Muscle of arm (tissue), 14 donors: ENCODE measurements around the gene FSTL5. TPM values are rescaled to one million over a fixed set of nuclear protein-coding genes. Genes with fewer than 3 reads are reported as not detected.
"Not testable (repeated sequence)": the region's sequence is repeated elsewhere in the genome, so short reads cannot be mapped to it uniquely, and the experiment has no call there.

Experiments
- DNase-seq: peaks from one replicate; pipeline ENCODE4 v3.0.0-alpha.2; 2013
- long read RNA-seq, 11 donors: transcript quantifications; one replicate each; lab custom pipeline, GENCODE V29; 2026
- polyA plus RNA-seq, 12 donors: library from polyadenylated mRNA; unstranded; fragments of 120-200 nt; gene quantifications; one replicate each; pipeline ENCODE4 v1.2.1, GENCODE V29; 2013; ENCODE audit not compliant: insufficient read length in 12 of 12

The FSTL5 gene
- polyA plus RNA-seq: 1 to 10 TPM in 11 of 12 donors, not detected in 1; 1.3 to 8.6 (median 5.2) TPM
- long read RNA-seq, donor 1: 0 reads
- long read RNA-seq, donor 2: 0 reads
- long read RNA-seq, donor 3: 0 reads
- long read RNA-seq, donor 4: 0 reads
- long read RNA-seq, donor 5, partial matches to known transcripts: 0 of 2 reads
- long read RNA-seq, donor 5, other reads (novel, unspliced or antisense): 0 of 2 reads
- long read RNA-seq, donor 6, partial matches to known transcripts: 0 of 1 reads
- long read RNA-seq, donor 6, other reads (novel, unspliced or antisense): 0 of 1 reads
- long read RNA-seq, donor 7: 0 reads
- long read RNA-seq, donor 8: 0 reads
- long read RNA-seq, donor 9: 0 reads
- long read RNA-seq, donor 10: 0 reads
- long read RNA-seq, donor 11: 0 reads

DNA sequence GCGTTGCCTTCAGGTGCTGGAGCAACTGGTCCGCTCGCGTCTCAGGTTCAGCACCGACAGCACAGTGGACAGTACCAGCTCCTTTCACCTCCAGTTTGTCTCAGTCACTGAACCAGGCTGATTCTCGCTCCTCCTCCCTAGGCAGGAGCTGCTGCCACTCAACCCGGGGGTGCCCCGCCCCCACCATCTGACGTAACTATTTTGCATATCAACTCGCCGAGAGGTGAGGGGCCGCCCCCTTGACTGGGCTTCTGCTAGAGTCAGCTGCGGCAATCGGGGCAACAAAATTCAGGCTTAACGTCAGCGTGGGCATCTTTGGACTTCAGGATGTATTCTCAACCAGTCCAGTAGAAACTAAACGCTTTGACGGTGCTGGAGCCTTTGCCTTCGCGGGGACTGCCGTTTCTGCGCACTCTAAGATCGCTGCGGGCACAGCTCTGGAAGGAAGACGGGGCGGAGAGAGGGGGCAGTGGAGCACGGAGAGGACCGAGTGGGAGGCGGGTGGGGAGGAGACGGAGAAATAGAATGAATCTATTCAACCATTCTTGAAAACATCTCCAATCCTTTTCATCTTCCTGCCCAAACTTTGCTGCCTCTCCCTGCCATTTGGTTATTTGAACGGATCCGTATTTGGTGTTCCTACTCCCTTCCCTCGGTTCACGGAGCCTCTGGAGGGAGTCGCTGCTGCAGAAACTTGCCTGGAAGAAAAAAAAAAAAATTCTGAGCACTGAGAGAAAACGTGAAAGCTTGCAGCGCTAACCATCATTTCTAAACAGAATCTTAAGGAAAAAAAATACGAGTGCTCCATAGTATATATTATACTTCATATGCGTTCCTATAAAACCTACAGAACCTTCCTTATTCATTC, at the start of gene FSTL5:
Gene FSTL5 (minus strand): TSS at position 109 of the 868 bp plus-strand sequence. CDS start 52,604 bp downstream, outside the sequence.
- DNase-seq: peak; percentile 71

- no peak for DNase-seq
Measured at GRCh38 chr4:162209706-162210105, 45.9 kb upstream of the FSTL5 start.

GRCh38 chr4:162203478-162203877, 39.7 kb upstream of the FSTL5 start:
- not testable (repeated sequence) for DNase-seq

DNA sequence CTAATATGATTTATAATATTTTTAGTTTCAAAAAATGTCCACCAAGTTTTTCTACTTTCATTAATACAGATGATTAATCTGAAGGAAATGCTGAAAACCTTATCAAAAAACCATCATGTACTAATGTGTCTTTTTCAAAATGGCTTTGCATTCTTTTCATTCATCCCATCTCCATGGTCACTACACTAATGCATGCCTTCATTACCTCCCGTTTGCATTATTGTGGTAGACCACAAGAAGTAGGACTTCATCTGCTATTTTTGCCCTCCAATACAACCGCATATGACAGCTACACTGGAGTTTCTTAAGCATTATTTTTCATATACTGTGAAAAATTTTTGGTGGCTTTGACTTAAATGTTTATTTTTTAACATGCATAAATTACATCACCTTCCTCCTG, 37.9 kb upstream of the FSTL5 start:
- no peak for DNase-seq

DNA sequence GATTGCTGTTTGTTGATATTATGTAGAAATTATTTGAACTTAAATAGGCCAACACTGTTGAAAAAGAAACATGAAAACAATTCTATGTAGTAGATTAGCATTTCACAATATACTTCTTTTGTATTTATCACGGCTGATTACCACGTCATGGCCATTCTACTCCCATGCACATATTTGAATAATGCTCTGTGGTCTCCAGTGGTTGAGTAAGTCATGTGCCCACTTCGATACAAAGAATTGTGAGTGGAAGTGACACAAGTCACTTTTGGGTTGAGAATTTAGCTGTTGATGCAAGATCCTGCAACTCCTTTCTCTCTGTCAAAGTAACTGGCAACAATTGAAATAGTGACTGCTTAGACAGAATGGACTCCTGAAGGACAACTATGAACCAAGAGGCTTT, 6.7 kb upstream of the FSTL5 start:
- no peak for DNase-seq

GRCh38 chr4:162164906-162165510, 1.2 kb upstream of the FSTL5 start:
- DNase-seq: no peak

DNA sequence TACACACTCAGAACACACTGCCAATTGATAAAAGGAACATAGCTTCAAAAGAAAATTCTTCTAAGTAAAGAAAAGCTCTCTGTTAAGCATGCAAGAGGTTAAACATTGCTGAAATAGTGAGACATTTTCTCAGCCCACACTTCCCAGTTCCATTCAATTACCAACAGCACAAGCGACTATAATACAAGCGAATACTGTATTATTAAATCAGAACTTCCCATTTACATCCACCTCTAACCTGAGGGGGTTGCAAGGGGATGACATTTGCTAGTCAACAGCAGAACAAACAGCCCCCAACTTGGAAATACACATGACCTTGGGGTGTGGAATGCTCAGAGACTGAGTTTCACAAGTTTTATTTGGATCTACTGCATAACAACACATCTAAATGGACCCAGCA, 1.1 kb downstream of the FSTL5 start:
- DNase-seq: no peak

- DNase-seq: no peak
Measured at GRCh38 chr4:162157241-162157640, 6.6 kb downstream of the FSTL5 start.

- DNase-seq: no peak
Measured at GRCh38 chr4:162154862-162155540, 8.8 kb downstream of the FSTL5 start.

- no peak for DNase-seq
Measured at GRCh38 chr4:162151850-162152249, 11.9 kb downstream of the FSTL5 start.

DNA sequence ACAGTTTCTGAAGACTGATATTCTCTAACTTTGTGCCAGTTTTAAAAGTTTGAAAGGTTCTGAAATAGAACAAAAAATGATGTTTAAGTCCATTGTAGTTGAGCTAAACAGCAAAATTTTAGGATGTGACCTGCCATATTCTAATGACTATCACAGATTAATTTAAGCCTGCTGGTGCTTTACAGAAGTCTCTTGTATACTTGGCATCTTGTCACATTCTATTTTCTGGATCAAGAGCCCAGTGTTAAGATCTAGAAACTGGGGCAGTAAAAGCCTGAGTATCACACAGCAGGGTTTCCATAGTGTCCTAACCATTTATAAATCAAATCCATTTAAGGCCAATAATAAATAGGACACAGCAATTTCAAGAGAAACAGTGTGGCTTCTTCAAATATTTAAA, 12.4 kb downstream of the FSTL5 start:
- DNase-seq: no peak

DNA sequence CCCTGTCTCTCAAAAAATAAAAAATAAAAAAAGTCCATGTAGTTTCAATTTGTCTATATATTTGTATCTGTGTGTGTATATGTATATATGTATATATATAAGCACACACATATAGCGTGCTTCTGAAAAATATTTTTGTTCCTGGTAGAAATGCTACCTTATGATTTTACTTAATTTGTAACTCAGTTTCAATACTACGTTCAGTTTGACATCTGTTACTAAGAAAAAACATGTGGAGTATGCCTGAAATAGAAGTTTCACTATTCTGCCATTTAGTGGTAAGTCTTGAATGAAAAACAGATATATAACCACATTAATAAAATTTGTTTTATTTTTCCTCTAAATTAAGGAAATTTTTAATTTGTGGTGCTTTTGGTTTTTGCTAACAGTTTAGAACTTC, 14.2 kb downstream of the FSTL5 start:
- no peak for DNase-seq

GRCh38 chr4:162140051-162140683, 23.6 kb downstream of the FSTL5 start:
- no peak for DNase-seq

DNA sequence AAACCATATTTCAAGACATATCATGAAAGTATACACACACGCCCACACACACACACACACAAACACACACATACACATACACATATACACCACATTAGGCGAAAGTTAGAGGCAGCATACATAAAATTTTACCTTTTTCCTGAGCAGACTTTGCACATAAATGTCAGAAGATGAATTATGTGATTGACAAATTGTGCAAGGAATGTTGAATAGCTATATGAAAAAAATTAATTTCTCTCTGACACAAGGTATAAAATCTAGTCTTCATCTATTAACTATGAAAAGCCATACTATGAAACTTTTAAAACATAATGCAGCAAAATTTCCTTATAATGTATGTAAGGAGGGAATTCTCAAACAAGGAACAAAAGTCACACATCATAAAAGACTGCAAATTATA, 24.4 kb downstream of the FSTL5 start:
- no peak for DNase-seq

DNA sequence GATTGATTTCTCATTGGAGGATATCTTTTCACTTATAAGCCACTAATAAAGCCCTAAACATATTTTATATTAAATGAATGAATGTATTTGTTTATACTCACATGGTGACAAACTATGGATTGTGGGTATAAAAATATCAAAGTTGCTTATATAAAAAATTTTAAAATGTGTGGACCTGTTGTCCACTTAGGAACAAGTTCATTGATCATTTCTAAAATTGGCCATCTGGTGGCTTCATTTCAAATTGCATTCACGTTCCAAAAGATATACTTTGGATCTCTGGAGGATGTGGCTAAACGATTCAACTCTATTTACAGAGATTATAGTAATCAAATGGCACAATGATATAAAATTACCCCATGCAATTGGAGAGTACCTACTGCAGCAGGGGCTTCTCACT, 32.5 kb downstream of the FSTL5 start:
- DNase-seq: no peak

DNA sequence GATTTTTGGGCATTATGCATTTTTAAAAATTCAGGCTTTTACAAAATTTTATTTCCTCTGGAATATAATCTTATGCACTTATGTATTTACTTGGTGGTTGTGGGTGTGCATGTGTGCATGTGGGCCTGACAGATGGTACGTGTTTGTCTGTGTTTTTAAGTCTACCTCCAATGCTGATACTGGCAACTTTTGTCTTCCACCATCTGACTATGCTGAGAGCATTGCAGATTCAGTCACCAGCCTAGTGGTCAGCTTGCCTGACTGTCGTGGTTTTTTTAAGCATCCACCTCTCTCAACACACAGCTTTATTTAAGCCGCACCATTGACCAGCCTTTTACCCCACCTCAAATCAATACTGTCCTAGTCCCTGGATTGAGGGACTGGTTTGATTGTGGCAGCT, 37.1 kb downstream of the FSTL5 start:
- DNase-seq: no peak

GRCh38 chr4:162117051-162117450, 46.7 kb downstream of the FSTL5 start:
- no peak for DNase-seq

GRCh38 chr4:162116095-162116779, 47.6 kb downstream of the FSTL5 start:
- DNase-seq: no peak

GRCh38 chr4:162115333-162115732, 48.5 kb downstream of the FSTL5 start:
- no peak for DNase-seq

DNA sequence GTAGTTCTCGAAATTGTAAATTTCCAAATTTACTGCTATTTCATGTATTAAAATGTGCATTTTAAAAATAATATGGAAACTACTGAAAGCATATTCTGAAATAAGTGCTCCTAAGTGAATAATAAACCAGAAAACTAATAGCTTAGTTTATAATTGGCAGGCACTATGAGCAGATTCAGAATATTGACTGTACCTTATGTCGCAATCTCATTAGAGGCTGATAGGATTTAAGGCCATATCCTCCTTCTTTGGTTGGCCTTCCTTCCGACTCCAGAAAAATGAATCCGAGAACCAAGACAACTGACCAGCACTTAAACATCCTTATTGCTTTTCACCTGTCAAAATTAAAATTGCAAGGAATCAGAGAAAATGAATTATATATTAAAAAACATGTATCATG, 52.7 kb downstream of the FSTL5 start:
- DNase-seq: no peak
